H9 (cell line): ENCODE data around the gene FTO. TPM values are rescaled to one million over a fixed set of nuclear protein-coding genes. Genes with fewer than 3 reads are reported as not detected.

Experiments used
- DNase-seq: peaks from one replicate; pipeline ENCODE4 v3.0.0-alpha.2; 2017
- H2AFZ ChIP-seq: one replicate; pipeline ENCODE4 v1.6.1; 2013; ENCODE audit warnings: mild to moderate bottlenecking, low read length, control low read depth, moderate library complexity
- H2AK5ac ChIP-seq: 2 replicates; pipeline ENCODE4 v1.6.1; 2013; ENCODE audit warnings: low read length, control low read depth, mixed read lengths; ENCODE audit not compliant: insufficient read length
- H2BK120ac ChIP-seq: one replicate; pipeline ENCODE4 v1.6.1; 2013; ENCODE audit warnings: low read depth, mild to moderate bottlenecking, low read length, control low read depth, inconsistent platforms; ENCODE audit not compliant: poor library complexity, severe bottlenecking
- H2BK12ac ChIP-seq: 2 replicates; pipeline ENCODE4 v1.6.1; 2013; ENCODE audit warnings: low read length, control low read depth, mixed read lengths, low read depth; ENCODE audit not compliant: insufficient read length
- H2BK15ac ChIP-seq: 2 replicates; pipeline ENCODE4 v1.6.1; 2013; ENCODE audit warnings: low read depth, low read length, control low read depth
- H2BK20ac ChIP-seq: one replicate; pipeline ENCODE4 v1.6.1; 2013; ENCODE audit warnings: low read depth, mild to moderate bottlenecking, low read length, control low read depth, inconsistent platforms; ENCODE audit not compliant: poor library complexity, severe bottlenecking
- H2BK5ac ChIP-seq: 2 replicates; pipeline ENCODE4 v1.6.1; 2013; ENCODE audit warnings: low read length, control low read depth, mixed read lengths; ENCODE audit not compliant: insufficient read length
- H3K14ac ChIP-seq: 2 replicates; pipeline ENCODE4 v1.6.1; 2013; ENCODE audit warnings: low read length, control low read depth; ENCODE audit not compliant: insufficient read depth
- H3K18ac ChIP-seq: 2 replicates; pipeline ENCODE4 v1.6.1; 2013; ENCODE audit warnings: low read depth, mild to moderate bottlenecking, mixed read lengths, low read length, control low read depth; ENCODE audit not compliant: insufficient read length
- H3K23ac ChIP-seq: 2 replicates; pipeline ENCODE4 v1.6.1; 2013; ENCODE audit warnings: low read length, control low read depth, mixed read lengths, low read depth; ENCODE audit not compliant: insufficient read length
- H3K23me2 ChIP-seq: 2 replicates; pipeline ENCODE4 v1.6.1; 2013; ENCODE audit warnings: low read depth, mild to moderate bottlenecking, mixed read lengths, low read length, control low read depth; ENCODE audit not compliant: insufficient read length, poor library complexity, severe bottlenecking
- H3K27ac ChIP-seq: 2 replicates; pipeline ENCODE4 v1.5.1; 2013; ENCODE audit warnings: low read length, control low read depth, mixed read lengths, low read depth; ENCODE audit not compliant: insufficient read length
- H3K27me3 ChIP-seq: 2 replicates; pipeline ENCODE4 v1.6.1; 2013; ENCODE audit warnings: low read length, control low read depth, inconsistent platforms; ENCODE audit not compliant: insufficient read depth
- H3K4ac ChIP-seq: 2 replicates; pipeline ENCODE4 v1.6.1; 2013; ENCODE audit warnings: low read depth, mild to moderate bottlenecking, control low read depth, inconsistent platforms, low read length, moderate library complexity
- H3K4me1 ChIP-seq: 2 replicates; pipeline ENCODE4 v1.6.1; 2013; ENCODE audit warnings: low read length, control low read depth, inconsistent platforms; ENCODE audit not compliant: insufficient read depth
- H3K4me2 ChIP-seq: 2 replicates; pipeline ENCODE4 v1.6.1; 2013; ENCODE audit warnings: low read length, control low read depth, mixed read lengths; ENCODE audit not compliant: insufficient read length, insufficient read depth
- H3K56ac ChIP-seq: 2 replicates; pipeline ENCODE4 v1.6.1; 2013; ENCODE audit warnings: low read depth, mild to moderate bottlenecking, mixed read lengths, low read length, control low read depth; ENCODE audit not compliant: insufficient read length
- H3K79me1 ChIP-seq: 2 replicates; pipeline ENCODE4 v1.6.1; 2013; ENCODE audit warnings: low read depth, mild to moderate bottlenecking, moderate library complexity, low read length, control low read depth, inconsistent platforms; ENCODE audit not compliant: insufficient read depth, poor library complexity, severe bottlenecking
- H3K79me2 ChIP-seq: 2 replicates; pipeline ENCODE4 v1.6.1; 2013; ENCODE audit warnings: low read length, control low read depth, inconsistent platforms; ENCODE audit not compliant: insufficient read depth
- H3K9ac ChIP-seq: 2 replicates; pipeline ENCODE4 v1.6.1; 2013; ENCODE audit warnings: low read length, control low read depth, mixed read lengths; ENCODE audit not compliant: insufficient read length; ENCODE audit errors: extremely low read depth
- H3K9me3 ChIP-seq: one replicate; pipeline ENCODE4 v1.6.1; 2013; ENCODE audit warnings: low read depth, low read length, inconsistent platforms; ENCODE audit not compliant: control insufficient read depth
- H3T11ph ChIP-seq: one replicate; pipeline ENCODE4 v1.6.1; 2013; ENCODE audit warnings: mild to moderate bottlenecking, low read length, control low read depth, inconsistent platforms
- H4K20me1 ChIP-seq: one replicate; pipeline ENCODE4 v1.6.1; 2013; ENCODE audit not compliant: control insufficient read depth, insufficient read length, insufficient read depth
- H4K5ac ChIP-seq: 2 replicates; pipeline ENCODE4 v1.6.1; 2013; ENCODE audit warnings: low read depth, mild to moderate bottlenecking, mixed read lengths, low read length, control low read depth; ENCODE audit not compliant: insufficient read length
- H4K8ac ChIP-seq: replicated peaks from 2 replicates; pipeline ENCODE4 v1.6.1; 2013; ENCODE audit warnings: low read length, control low read depth, mixed read lengths, low read depth; ENCODE audit not compliant: insufficient read length
- H4K91ac ChIP-seq: 2 replicates; pipeline ENCODE4 v1.6.1; 2013; ENCODE audit warnings: low read depth, mild to moderate bottlenecking, moderate library complexity, mixed read lengths, low read length, control low read depth; ENCODE audit not compliant: insufficient read length
- H3K27ac Mint-ChIP-seq, 3 experiments: 2 replicates in 2 of 3; 3 replicates in 1 of 3; pipeline ENCODE4 v1.8.0; 2020 to 2021; ENCODE audit warnings: mixed read lengths in 3 of 3, mild to moderate bottlenecking in 1 of 3, moderate library complexity in 1 of 3
- H3K27me3 Mint-ChIP-seq: 2 replicates; pipeline ENCODE4 v1.8.0; 2021; ENCODE audit warnings: low read depth, mild to moderate bottlenecking, moderate library complexity, mixed read lengths
- H3K36me3 Mint-ChIP-seq, 3 experiments: 2 replicates in 2 of 3; 3 replicates in 1 of 3; pipeline ENCODE4 v1.8.0; 2020 to 2021; ENCODE audit warnings: low read depth in 3 of 3, mixed read lengths in 3 of 3; ENCODE audit not compliant: insufficient read depth in 1 of 3
- H3K4me1 Mint-ChIP-seq, 2 experiments: 2 replicates each; pipeline ENCODE4 v1.8.0; 2020; ENCODE audit warnings: mixed read lengths in 2 of 2
- H3K4me3 Mint-ChIP-seq, 2 experiments: 2 replicates in 1 of 2; 3 replicates in 1 of 2; pipeline ENCODE4 v1.8.0; 2020 to 2021; ENCODE audit warnings: mild to moderate bottlenecking in 2 of 2, mixed read lengths in 2 of 2, moderate library complexity in 1 of 2
- H3K9me3 Mint-ChIP-seq, 2 experiments: 2 replicates in 1 of 2; 3 replicates in 1 of 2; pipeline ENCODE4 v1.8.0; 2020; ENCODE audit warnings: mild to moderate bottlenecking in 2 of 2, mixed read lengths in 2 of 2, moderate library complexity in 1 of 2
- CTCF ChIP-seq: fragments of 200-600 bp; sonication (generic); conservative IDR thresholded peaks from 3 replicates; pipeline ENCODE4 v1.8.0; 2021; ENCODE audit warnings: antibody characterized with exemption, mild to moderate bottlenecking
- WGBS: extraction: QIAGEN DNeasy Blood & Tissue Kit; methylation state at CpG from one replicate; pipeline ENCODE4 v1.1.7; 2013; ENCODE audit warnings: missing lambda C conversion rate, low lambda C conversion rate, mixed read lengths; ENCODE audit not compliant: insufficient read length; ENCODE audit errors: extremely low coverage; 5-methylcytosine and 5-hydroxymethylcytosine counted together
- total RNA-seq: library from RNA; stranded (reverse); gene quantifications from 2 replicates; pipeline ENCODE4 v1.2.1, GENCODE V29; 2021

Gene FTO
- total RNA-seq, 1 experiment from 2014 or later, result 67.9 TPM

GRCh38 chr16:54191163-54191562 lies 487.2 kb downstream of the FTO start:
- Histone ChIP-seq H4K8ac (no peak overlapping the region), H2BK5ac (no peak overlapping the region), H3K23me2 (no peaks in the 10 kb centered on the region), H3K56ac (no peak overlapping the region), H3T11ph (no peak overlapping the region), H2BK120ac (no peak overlapping the region), H3K18ac (no peak overlapping the region), H2BK12ac (no peak overlapping the region), H4K20me1 (no peaks in the 10 kb centered on the region), H3K4me1 (no peaks in the 10 kb centered on the region), H3K79me1 (no peaks in the 10 kb centered on the region), H2AK5ac (no peak overlapping the region), H3K23ac (no peak overlapping the region), H3K27me3 (no peaks in the 10 kb centered on the region), H3K4ac (no peak overlapping the region), H3K4me2 (no peak overlapping the region), H3K79me2 (no peaks in the 10 kb centered on the region), H2BK15ac (no peak overlapping the region), H4K91ac (no peak overlapping the region), H2BK20ac (no peak overlapping the region), H4K5ac (no peak overlapping the region), H3K9ac (no peak overlapping the region), H3K14ac (no peak overlapping the region), H3K27ac (no peak overlapping the region), H2AFZ (no peak overlapping the region), H3K9me3 (no peaks in the 10 kb centered on the region)
- no CpG with 5 or more reads among the region's 2 CpGs for WGBS
- Mint-ChIP-seq H3K9me3 (no peaks in the 10 kb centered on the region), H3K27ac (no peak overlapping the region), H3K36me3 (peaks cover 0 to 2% (median 0%) of the 10 kb centered on the region in 3 experiments; a peak in 1 of 7 replicates), H3K4me3 (no peak overlapping the region), H3K27me3 (peaks cover 35% of the 10 kb centered on the region), H3K4me1 (peaks cover 8 to 14% of the 10 kb centered on the region in 2 experiments)
- no peak for TF ChIP-seq CTCF
- no peak for DNase-seq
